Gastrocnemius medialis (tissue), 4 donors: Measurements from ENCODE around the gene ZWILCH. TPM values are rescaled to one million over a fixed set of nuclear protein-coding genes. Genes with fewer than 3 reads are reported as not detected.

Experiments used
- ATAC-seq, 2 donors: fragments of 150-250 bp; one replicate each; pipeline ENCODE4 v1.9.1; 2016
- DNase-seq, 2 donors: peaks; one replicate each; pipeline ENCODE4 v3.0.0-alpha.2; 2019
- H3K27ac ChIP-seq, 4 donors: fragments of 200-600 bp; sonication (generic); 1 replicate in 1 of 4; 2 replicates in 3 of 4; pipeline ENCODE4 v1.5.1; 2016 to 2018; ENCODE audit warnings: mild to moderate bottlenecking in 2 of 4, moderate library complexity in 1 of 4
- H3K27me3 ChIP-seq, 3 donors: fragments of 200-600 bp; sonication (generic) in 2 of 3; 1 replicate in 1 of 3; 2 replicates in 2 of 3; pipeline versions ENCODE4 v1.5.1 to v1.6.0; 2016 to 2019; ENCODE audit warnings: mild to moderate bottlenecking in 1 of 3, moderate library complexity in 1 of 3
- H3K36me3 ChIP-seq, 2 donors: fragments of 200-600 bp; sonication (generic) in 1 of 2; one replicate each; pipeline ENCODE4 v1.5.1; 2017 to 2018
- H3K4me1 ChIP-seq, 2 donors: fragments of 200-600 bp; sonication (generic) in 1 of 2; one replicate each; pipeline ENCODE4 v1.5.1; 2016 to 2017; ENCODE audit warnings: mild to moderate bottlenecking in 2 of 2
- H3K4me3 ChIP-seq, 4 donors: fragments of 200-600 bp; sonication (generic) in 3 of 4; 1 replicate in 1 of 4; 2 replicates in 3 of 4; pipeline ENCODE4 v1.5.1; 2016 to 2019; ENCODE audit warnings: mild to moderate bottlenecking in 2 of 4
- H3K9me3 ChIP-seq, 3 donors: fragments of 200-600 bp; sonication (generic) in 2 of 3; 1 replicate in 1 of 3; 2 replicates in 2 of 3; pipeline ENCODE4 v1.5.1; 2016 to 2019
- CTCF ChIP-seq, 5 experiments: fragments of 450-650 bp in 3 of 5; fragments of 200-600 bp in 2 of 5; sonication (generic) in 2 of 5; IDR thresholded peaks in 4 of 5; conservative IDR thresholded peaks in 1 of 5; 1 replicate in 4 of 5; 2 replicates in 1 of 5; pipeline ENCODE4 v1.5.1; 2016 to 2019; ENCODE audit warnings: antibody characterized with exemption in 5 of 5, mild to moderate bottlenecking in 3 of 5, moderate library complexity in 3 of 5
- POLR2A ChIP-seq, 2 donors: fragments of 450-650 bp; IDR thresholded peaks; one replicate each; pipeline ENCODE4 v1.6.1; 2017; ENCODE audit warnings: antibody characterized with exemption in 2 of 2, mild to moderate bottlenecking in 2 of 2, moderate library complexity in 2 of 2
- in situ Hi-C, 4 donors: fragments of 200-750 bp; cut with MboI; loops; one replicate each; pipeline versions ENCODE4 v1.15.0 to v1.8.0; 2017; ENCODE audit warnings: low sequenced_read_pairs in 4 of 4
- intact Hi-C: fragments of 100-400 bp; cut with DNase I; formaldehyde crosslinking; loops from one replicate; pipeline ENCODE4 v1.15.1; 2023; ENCODE audit warnings: low total_unique reads
- total RNA-seq, 4 donors: library from RNA; depleted of rRNA; stranded (reverse); fragments of >200 nt; gene quantifications; one replicate each; pipeline versions ENCODE4 v1.1.0 to v1.2.3, GENCODE V29; 2016

Gene ZWILCH
- total RNA-seq, 4 donors from 2014 or later: 2.0 to 10.6 (median 2.4) TPM

- H3K27ac ChIP-seq: peak overlapping the region; percentile 85 to 96 (median 92)
- H3K9me3 ChIP-seq: no peaks in the 10 kb centered on the region
- DNase-seq (no peak), ATAC-seq (peak in 1 of 2 donors; percentile 15)
- H3K4me1 ChIP-seq: peaks cover 22 to 24% of the 10 kb centered on the region in 2 donors
- peak overlapping the region; percentile 74 to 95 (median 87) for H3K4me3 ChIP-seq
- intact Hi-C loops: loop anchor here (2.0 kb wide), 1 partner anchor 119 kb away; the partner anchor contains the start of gene MAP2K1
- H3K36me3 ChIP-seq: peaks cover 0 to 28% of the 10 kb centered on the region in 2 donors
- in situ Hi-C loops: loop anchor here in 1 of 4 donors (10.0 kb wide), 1 partner anchor 121 kb away; the partner anchor contains the start of gene MAP2K1
- no peak for TF ChIP-seq CTCF (IDR thresholded peaks at IDR 0.05 in 4 of 5, conservative IDR thresholded peaks at IDR 0.05 in 1 of 5)
- TF ChIP-seq POLR2A (IDR thresholded peaks at IDR 0.05): no peak
- no peaks in the 10 kb centered on the region for H3K27me3 ChIP-seq
Observed at GRCh38 chr15:66505430-66505811, 295 bp downstream of the ZWILCH start.

- DNase-seq: no peak
- Histone ChIP-seq H3K27ac (peak overlapping the region; percentile 85 to 96 (median 92)), H3K4me1 (peaks cover 22 to 24% of the 10 kb centered on the region in 2 donors), H3K4me3 (peak overlapping the region; percentile 74 to 95 (median 87)), H3K36me3 (peaks cover 0 to 24% of the 10 kb centered on the region in 2 donors), H3K27me3 (no peaks in the 10 kb centered on the region), H3K9me3 (no peaks in the 10 kb centered on the region)
- TF ChIP-seq POLR2A (IDR thresholded peaks at IDR 0.05) (no peak), CTCF (IDR thresholded peaks at IDR 0.05 in 4 of 5, conservative IDR thresholded peaks at IDR 0.05 in 1 of 5) (no peak)
- intact Hi-C loops: loop anchor here (2.0 kb wide), 1 partner anchor 119 kb away; the partner anchor contains the start of gene MAP2K1
- in situ Hi-C loops: loop anchor here in 1 of 4 donors (10.0 kb wide), 1 partner anchor 121 kb away; the partner anchor contains the start of gene MAP2K1
- no peak for ATAC-seq
Observed at GRCh38 chr15:66505818-66506217, 692 bp downstream of the ZWILCH start.

- no peaks in the 10 kb centered on the region for H3K27me3 ChIP-seq
- no peaks in the 10 kb centered on the region for H3K36me3 ChIP-seq
- no peaks in the 10 kb centered on the region for H3K9me3 ChIP-seq
- no peak overlapping the region for H3K4me3 ChIP-seq
- ATAC-seq: no peak
- no peak for DNase-seq
- intact Hi-C loops: no loop called here
- TF ChIP-seq POLR2A (IDR thresholded peaks at IDR 0.05) (no peak), CTCF (IDR thresholded peaks at IDR 0.05 in 4 of 5, conservative IDR thresholded peaks at IDR 0.05 in 1 of 5) (no peak)
- no peak overlapping the region for H3K27ac ChIP-seq
- in situ Hi-C loops: loop anchor here in 1 of 4 donors (10.0 kb wide), 1 partner anchor 124 kb away; the partner anchor contains the start of gene MAP2K1
- peaks cover 13 to 14% of the 10 kb centered on the region in 2 donors for H3K4me1 ChIP-seq
Observed at GRCh38 chr15:66508293-66508883, 3.3 kb downstream of the ZWILCH start.

- Histone ChIP-seq H3K9me3 (no peaks in the 10 kb centered on the region), H3K27me3 (no peaks in the 10 kb centered on the region), H3K27ac (no peak overlapping the region), H3K4me1 (no peaks in the 10 kb centered on the region), H3K36me3 (no peaks in the 10 kb centered on the region), H3K4me3 (no peak overlapping the region)
- no peak for TF ChIP-seq CTCF (IDR thresholded peaks at IDR 0.05 in 4 of 5, conservative IDR thresholded peaks at IDR 0.05 in 1 of 5)
- no peak for TF ChIP-seq POLR2A (IDR thresholded peaks at IDR 0.05)
- in situ Hi-C loops: no loop called here
- no peak for ATAC-seq
- intact Hi-C loops: no loop called here
- no peak for DNase-seq
Observed at GRCh38 chr15:66514586-66514985, 9.5 kb downstream of the ZWILCH start.
